Airway epithelial cell (primary cell): ENCODE data around the gene PTH2. TPM values are rescaled to one million over a fixed set of nuclear protein-coding genes. Genes with fewer than 3 reads are reported as not detected.

ENCODE experiments used
- total RNA-seq: library from RNA; depleted of rRNA; stranded (reverse); fragments of >200 nt; gene quantifications from 2 replicates; pipeline ENCODE4 v1.2.3, GENCODE V29; 2015

PTH2 gene
- total RNA-seq = not detected in 2 replicates

GRCh38 chr19:49423071-49423984 is at the start of gene PTH2:
Gene PTH2, minus strand, starts transcription at chr19:49423441. Its CDS starts 102 bp downstream, at chr19:49423339.

GRCh38 chr19:49453013-49453756 is 29.9 kb upstream of the PTH2 start, which contains the start of gene ALDH16A1:
Gene ALDH16A1, plus strand, starts transcription at chr19:49453225. Its CDS starts 107 bp downstream, at chr19:49453332.

GRCh38 chr19:49451430-49452181 is 28.4 kb upstream of the PTH2 start, which contains the start of gene PIH1D1:
Gene PIH1D1, minus strand, starts transcription at chr19:49451814. Its CDS starts 240 bp downstream, at chr19:49451574.

GRCh38 chr19:49441210-49441959 is 18.1 kb upstream of the PTH2 start, which contains the start of gene SLC17A7:
Gene SLC17A7, minus strand, starts transcription at chr19:49441527. Its CDS starts 148 bp downstream, at chr19:49441379.

GRCh38 chr19:49425178-49425577 is 1.9 kb upstream of the PTH2 start, which contains the start of gene GFY:
Gene GFY, plus strand, starts transcription at chr19:49425388. Its CDS starts 1,043 bp downstream, at chr19:49426431.

GRCh38 chr19:49387936-49388372 is 35.3 kb downstream of the PTH2 start, which contains the start of gene KASH5:
Gene KASH5, plus strand, starts transcription at chr19:49388249. Its CDS starts 2,635 bp downstream, at chr19:49390884.

Other genes starting within 250 kb of the PTH2 start
- not detected in 2 replicates for gene SLC6A16, start 98.2 kb downstream of the PTH2 start, total RNA-seq
- gene CD37, start 88.0 kb downstream of the PTH2 start, total RNA-seq = not detected in 2 replicates
- 29.8 and 32.4 TPM in 2 replicates for gene TEAD2, start 61.0 kb downstream of the PTH2 start, total RNA-seq
- gene DKKL1, start 59.6 kb downstream of the PTH2 start, total RNA-seq = 0.14 TPM in 1 of 2 replicates, not detected in the other
- not detected in 2 replicates for gene KASH5, start 35.2 kb downstream of the PTH2 start, total RNA-seq
- gene GFY, start 1.9 kb upstream of the PTH2 start, total RNA-seq = not detected in 2 replicates
- 0.14 TPM in 1 of 2 replicates, not detected in the other for gene SLC17A7, start 18.1 kb upstream of the PTH2 start, total RNA-seq
- 96.7 and 106 TPM in 2 replicates for gene PIH1D1, start 28.4 kb upstream of the PTH2 start, total RNA-seq
- gene ALDH16A1, start 29.8 kb upstream of the PTH2 start, total RNA-seq = 37.9 and 44.0 TPM in 2 replicates
- gene FLT3LG, start 50.8 kb upstream of the PTH2 start, total RNA-seq = 0.46 and 0.49 TPM in 2 replicates
- 3,198 and 3,252 TPM in 2 replicates for gene RPL13A, start 64.2 kb upstream of the PTH2 start, total RNA-seq
- gene RPS11, start 73.0 kb upstream of the PTH2 start, total RNA-seq = 4,387 and 4,926 TPM in 2 replicates
- gene FCGRT, start 89.2 kb upstream of the PTH2 start, total RNA-seq = 23.0 and 27.2 TPM in 2 replicates
- gene RCN3, start 104.6 kb upstream of the PTH2 start, total RNA-seq = 2.3 and 4.7 TPM in 2 replicates
- 57.1 and 61.2 TPM in 2 replicates for gene NOSIP, start 157.1 kb upstream of the PTH2 start, total RNA-seq
- gene PRRG2, start 157.9 kb upstream of the PTH2 start, total RNA-seq = 7.6 and 10.0 TPM in 2 replicates
- 7.2 and 10.9 TPM in 2 replicates for gene PRR12, start 167.7 kb upstream of the PTH2 start, total RNA-seq
- 33.0 and 49.2 TPM in 2 replicates for gene RRAS, start 216.7 kb upstream of the PTH2 start, total RNA-seq
- gene SCAF1, start 218.8 kb upstream of the PTH2 start, total RNA-seq = 37.4 and 48.1 TPM in 2 replicates
- 78.1 and 95.4 TPM in 2 replicates for gene IRF3, start 242.4 kb upstream of the PTH2 start, total RNA-seq
- gene BCL2L12, start 242.5 kb upstream of the PTH2 start, total RNA-seq = 24.6 and 27.9 TPM in 2 replicates